Kidney (tissue), 14 donors: ENCODE measurements around the gene SMAD2. TPM values are rescaled to one million over a fixed set of nuclear protein-coding genes. Genes with fewer than 3 reads are reported as not detected.

ENCODE experiments used
- DNase-seq, 5 donors: peaks; one replicate each; pipeline ENCODE4 v3.0.0-alpha.2; 2013 to 2020
- FAIRE-seq: peaks from 2 replicates; lab custom pipeline; 2012; peaks lifted over from hg19 to GRCh38; lab: Jason Lieb, UNC
- H3K27ac ChIP-seq, 2 donors: one replicate each; pipeline ENCODE4 v1.7.0; 2013; ENCODE audit warnings: low read depth in 2 of 2, low read length in 2 of 2, inconsistent platforms in 1 of 2
- H3K27me3 ChIP-seq: one replicate; pipeline ENCODE4 v1.7.1; 2013; ENCODE audit warnings: low read length, inconsistent platforms; ENCODE audit not compliant: control insufficient read depth, insufficient read depth
- H3K36me3 ChIP-seq, 3 donors: one replicate each; pipeline versions ENCODE4 v1.7.0 to v1.7.1; 2013; ENCODE audit warnings: low read length in 3 of 3, control low read depth in 1 of 3, inconsistent platforms in 1 of 3; ENCODE audit not compliant: insufficient read depth in 3 of 3, control insufficient read depth in 2 of 3
- H3K4me1 ChIP-seq, 3 donors: one replicate each; pipeline versions ENCODE4 v1.7.0 to v1.7.1; 2013; ENCODE audit warnings: low read length in 3 of 3, inconsistent platforms in 1 of 3, low read depth in 1 of 3; ENCODE audit not compliant: control insufficient read depth in 2 of 3, insufficient read depth in 2 of 3
- H3K4me3 ChIP-seq, 3 donors: one replicate each; pipeline versions ENCODE4 v1.7.0 to v1.8.1; 2013; ENCODE audit warnings: low read length in 3 of 3, control low read depth in 1 of 3, inconsistent platforms in 1 of 3
- H3K9ac ChIP-seq, 3 donors: one replicate each; pipeline versions ENCODE4 v1.7.0 to v1.7.1; 2013; ENCODE audit warnings: low read length in 3 of 3, control low read depth in 1 of 3, inconsistent platforms in 1 of 3
- H3K9me3 ChIP-seq, 3 donors: one replicate each; pipeline versions ENCODE4 v1.7.0 to v1.7.1; 2013; ENCODE audit warnings: low read length in 3 of 3, control low read depth in 1 of 3, inconsistent platforms in 1 of 3; ENCODE audit not compliant: control insufficient read depth in 2 of 3, insufficient read depth in 1 of 3
- CTCF ChIP-seq: IDR thresholded peaks from 3 replicates; pipeline ENCODE4 v1.5.1; 2012; ENCODE audit warnings: mild to moderate bottlenecking, moderate library complexity, borderline replicate concordance; ENCODE audit not compliant: insufficient read depth; ENCODE audit errors: extremely low read depth
- intact Hi-C: fragments of 100-400 bp; cut with DNase I; formaldehyde crosslinking; loops from one replicate; pipeline ENCODE4 v1.11.1; 2022
- polyA plus RNA-seq: library from polyadenylated mRNA; stranded (reverse); fragments of 350-450 nt; fragmentation: Illumina TruSeq; extraction: RNeasy Lipid Tissue Mini Kit (QIAGEN cat#74804); gene quantifications from one replicate; pipeline ENCODE4 v1.2.3, GENCODE V29; 2014; ENCODE audit warnings: low read depth, low replicate concordance; ENCODE audit not compliant: insufficient read depth
- total RNA-seq: library from RNA; stranded (reverse); fragmentation: NEBNext Ultra II Directional; extraction: Animal tissue kit (Norgen Biotek cat#: 25700); gene quantifications from one replicate; pipeline ENCODE4 v1.2.1, GENCODE V29; 2021
- donor health status: control.
- donor health status: control.
- donor health status: control.
- donor health status: control.
- donor health status: control.
- donor health status: DM: yes; HTN: yes; CAD: no.
- donor health status: Normal renal cell carcinoma (clear cell type).

SMAD2 gene
- total and polyA plus RNA-seq, 2 donors from 2014 or later: 29.9 to 147 TPM

GRCh38 chr18:47795434-47795814, 135.0 kb downstream of the SMAD2 start:
- Histone ChIP-seq H3K9ac (no peak overlapping the region), H3K27ac (no peak overlapping the region), H3K27me3 (no peaks in the 10 kb centered on the region), H3K4me1 (no peaks in the 10 kb centered on the region), H3K36me3 (no peaks in the 10 kb centered on the region), H3K9me3 (no peaks in the 10 kb centered on the region), H3K4me3 (no peak overlapping the region)
- intact Hi-C loops: no loop called here
- DNase-seq (peak in 1 of 5 donors; percentile 30), FAIRE-seq (no peak)
- TF ChIP-seq CTCF: no peak

- intact Hi-C loops: no loop called here
- Histone ChIP-seq H3K9ac (no peak overlapping the region), H3K36me3 (no peaks in the 10 kb centered on the region), H3K4me3 (no peak overlapping the region), H3K4me1 (no peaks in the 10 kb centered on the region), H3K9me3 (no peaks in the 10 kb centered on the region), H3K27ac (no peak overlapping the region), H3K27me3 (no peaks in the 10 kb centered on the region)
- DNase-seq (no peak), FAIRE-seq (no peak)
- no peak for TF ChIP-seq CTCF
Measured at GRCh38 chr18:47794725-47795433, 135.6 kb downstream of the SMAD2 start.

GRCh38 chr18:47793609-47794008, 136.8 kb downstream of the SMAD2 start:
- DNase-seq (no peak), FAIRE-seq (no peak)
- intact Hi-C loops: no loop called here
- H3K9ac ChIP-seq: no peak overlapping the region
- H3K27ac ChIP-seq: no peak overlapping the region
- H3K9me3 ChIP-seq: no peaks in the 10 kb centered on the region
- no peak for TF ChIP-seq CTCF
- H3K27me3 ChIP-seq: no peaks in the 10 kb centered on the region
- H3K4me3 ChIP-seq: no peak overlapping the region
- no peaks in the 10 kb centered on the region for H3K36me3 ChIP-seq
- no peaks in the 10 kb centered on the region for H3K4me1 ChIP-seq
